Mesothelial cell of epicardium (in vitro differentiated cells): ENCODE data around the gene FOXN3. TPM values are rescaled to one million over a fixed set of nuclear protein-coding genes. Genes with fewer than 3 reads are reported as not detected.

Experiments used
- DNase-seq, 2 experiments: peaks; one replicate each; pipeline ENCODE4 v3.0.0; 2021; ENCODE audit warnings: low spot score in 2 of 2; ENCODE audit not compliant: unreplicated experiment in 2 of 2
- H3K27ac Mint-ChIP-seq: 2 replicates; pipeline ENCODE4 v1.8.0; 2021; ENCODE audit warnings: mixed read lengths
- H3K27me3 Mint-ChIP-seq: 2 replicates; pipeline ENCODE4 v1.8.0; 2021; ENCODE audit warnings: low read depth, mixed read lengths
- H3K36me3 Mint-ChIP-seq: 2 replicates; pipeline ENCODE4 v1.8.0; 2021; ENCODE audit warnings: mixed read lengths
- H3K4me1 Mint-ChIP-seq: 2 replicates; pipeline ENCODE4 v1.8.0; 2021; ENCODE audit warnings: mixed read lengths
- H3K4me3 Mint-ChIP-seq: 2 replicates; pipeline ENCODE4 v1.8.0; 2021; ENCODE audit warnings: mild to moderate bottlenecking, moderate library complexity, mixed read lengths
- H3K9me3 Mint-ChIP-seq: 2 replicates; pipeline ENCODE4 v1.8.0; 2021; ENCODE audit warnings: mixed read lengths
- total RNA-seq: library from RNA; stranded (reverse); gene quantifications from 3 replicates; pipeline ENCODE4 v1.2.1, GENCODE V29; 2021
- TF ChIP-seq, protein P1 (sequence below): fragments of 200-600 bp; sonication (generic); IDR thresholded peaks from one replicate; pipeline ENCODE4 v1.5.0; 2021; ENCODE audit warnings: antibody characterized with exemption; ENCODE audit not compliant: unreplicated experiment

The FOXN3 gene
- total RNA-seq, 1 donor from 2014 or later, result 124 TPM

DNA sequence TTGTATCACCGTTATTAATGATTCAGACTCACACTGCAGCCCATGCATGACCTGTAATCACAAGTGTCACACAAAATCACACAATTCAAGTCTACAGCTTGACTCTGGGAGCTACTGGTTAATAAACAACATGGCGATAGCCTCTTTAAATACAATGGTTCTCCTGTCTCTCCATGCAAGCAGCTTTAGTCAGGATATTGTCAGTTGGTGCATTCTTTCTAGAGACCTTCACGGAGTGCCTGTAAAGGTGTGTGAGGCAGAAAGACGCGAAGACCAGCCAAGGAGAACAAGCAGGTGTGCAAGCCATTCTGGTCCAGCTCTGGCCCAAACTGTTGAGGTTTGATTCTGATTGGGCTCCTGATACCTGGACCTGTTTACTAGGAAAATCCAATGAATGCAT lies 40.0 kb upstream of the FOXN3 start:
- H3K4me1 Mint-ChIP-seq, result peaks cover 18% of the 10 kb centered on the region
- H3K27ac Mint-ChIP-seq, result no peak overlapping the region
- H3K9me3 Mint-ChIP-seq, result no peaks in the 10 kb centered on the region
- no peak overlapping the region for H3K4me3 Mint-ChIP-seq
- no peaks in the 10 kb centered on the region for H3K36me3 Mint-ChIP-seq
- no peaks in the 10 kb centered on the region for H3K27me3 Mint-ChIP-seq
- TF ChIP-seq, protein P1, sequence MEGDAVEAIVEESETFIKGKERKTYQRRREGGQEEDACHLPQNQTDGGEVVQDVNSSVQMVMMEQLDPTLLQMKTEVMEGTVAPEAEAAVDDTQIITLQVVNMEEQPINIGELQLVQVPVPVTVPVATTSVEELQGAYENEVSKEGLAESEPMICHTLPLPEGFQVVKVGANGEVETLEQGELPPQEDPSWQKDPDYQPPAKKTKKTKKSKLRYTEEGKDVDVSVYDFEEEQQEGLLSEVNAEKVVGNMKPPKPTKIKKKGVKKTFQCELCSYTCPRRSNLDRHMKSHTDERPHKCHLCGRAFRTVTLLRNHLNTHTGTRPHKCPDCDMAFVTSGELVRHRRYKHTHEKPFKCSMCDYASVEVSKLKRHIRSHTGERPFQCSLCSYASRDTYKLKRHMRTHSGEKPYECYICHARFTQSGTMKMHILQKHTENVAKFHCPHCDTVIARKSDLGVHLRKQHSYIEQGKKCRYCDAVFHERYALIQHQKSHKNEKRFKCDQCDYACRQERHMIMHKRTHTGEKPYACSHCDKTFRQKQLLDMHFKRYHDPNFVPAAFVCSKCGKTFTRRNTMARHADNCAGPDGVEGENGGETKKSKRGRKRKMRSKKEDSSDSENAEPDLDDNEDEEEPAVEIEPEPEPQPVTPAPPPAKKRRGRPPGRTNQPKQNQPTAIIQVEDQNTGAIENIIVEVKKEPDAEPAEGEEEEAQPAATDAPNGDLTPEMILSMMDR, result no peak
- no peak for DNase-seq

DNA sequence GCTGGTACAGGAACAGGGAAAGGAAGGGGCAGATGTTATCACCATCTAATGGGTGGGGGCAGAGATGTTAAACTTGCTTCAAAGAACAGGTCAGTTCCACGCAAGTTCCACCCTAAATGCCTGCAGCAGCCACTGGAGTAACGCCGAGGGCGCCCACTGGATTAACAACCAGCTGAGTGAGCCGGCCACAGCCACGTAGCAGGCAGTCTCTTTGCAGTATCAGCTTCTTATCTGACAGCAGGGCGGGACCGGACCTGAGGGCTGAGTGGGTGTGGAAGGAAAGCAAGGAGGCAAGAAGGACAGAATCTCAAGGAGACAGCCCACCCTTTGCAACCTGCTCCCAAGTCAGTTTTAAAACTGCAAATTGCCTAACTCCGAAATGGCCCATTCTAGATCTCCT lies 38.4 kb upstream of the FOXN3 start:
- Mint-ChIP-seq H3K4me1 (peaks cover 18% of the 10 kb centered on the region), H3K4me3 (no peak overlapping the region), H3K27me3 (no peaks in the 10 kb centered on the region), H3K36me3 (no peaks in the 10 kb centered on the region), H3K27ac (peak overlapping the region; percentile 50), H3K9me3 (no peaks in the 10 kb centered on the region)
- peak in 1 of 2 experiments; percentile 42 for DNase-seq
- TF ChIP-seq, protein P1, result no peak

GRCh38 chr14:89454996-89455395 lies 38.0 kb upstream of the FOXN3 start:
- TF ChIP-seq, protein P1, result no peak
- Mint-ChIP-seq H3K27ac (peak overlapping the region; percentile 50), H3K36me3 (no peaks in the 10 kb centered on the region), H3K4me3 (no peak overlapping the region), H3K27me3 (no peaks in the 10 kb centered on the region), H3K9me3 (no peaks in the 10 kb centered on the region), H3K4me1 (peaks cover 18% of the 10 kb centered on the region)
- DNase-seq, result no peak

GRCh38 chr14:89452281-89452680 lies 35.2 kb upstream of the FOXN3 start:
- H3K4me1 Mint-ChIP-seq, result peaks cover 16% of the 10 kb centered on the region
- no peak overlapping the region for H3K27ac Mint-ChIP-seq
- H3K9me3 Mint-ChIP-seq, result no peaks in the 10 kb centered on the region
- H3K4me3 Mint-ChIP-seq, result no peak overlapping the region
- TF ChIP-seq, protein P1, result no peak
- peaks cover 4% of the 10 kb centered on the region for H3K36me3 Mint-ChIP-seq
- no peaks in the 10 kb centered on the region for H3K27me3 Mint-ChIP-seq
- DNase-seq, result no peak

DNA sequence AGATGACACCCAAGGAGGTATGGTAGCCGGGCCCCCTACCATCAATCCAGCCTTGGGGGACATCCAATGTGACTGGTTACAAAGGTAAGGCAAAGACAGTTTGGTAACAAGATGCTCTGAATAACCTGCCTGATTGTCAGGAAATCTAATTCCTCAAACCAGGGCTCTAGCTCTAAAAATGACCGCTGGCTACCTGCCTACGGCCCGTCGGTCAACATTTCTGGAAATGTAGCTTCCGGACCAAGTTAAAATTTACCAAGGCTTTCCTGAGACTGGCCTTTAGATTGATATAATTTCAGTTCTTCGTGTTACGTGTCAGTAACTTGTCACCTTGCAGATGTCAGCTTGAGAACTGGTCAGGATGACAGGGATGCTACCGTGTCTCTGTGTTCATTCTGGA lies 34.2 kb upstream of the FOXN3 start:
- Mint-ChIP-seq H3K4me3 (no peak overlapping the region), H3K4me1 (peaks cover 16% of the 10 kb centered on the region), H3K36me3 (peaks cover 4% of the 10 kb centered on the region), H3K27ac (no peak overlapping the region), H3K9me3 (no peaks in the 10 kb centered on the region), H3K27me3 (no peaks in the 10 kb centered on the region)
- no peak for DNase-seq
- TF ChIP-seq, protein P1, result no peak
